H1 (cell line): ENCODE results near the gene LURAP1L.

ENCODE experiments used
- CREB1 ChIP-seq: IDR thresholded peaks from 2 replicates; pipeline ENCODE4 v1.6.1; 2012; ENCODE audit warnings: inconsistent platforms
- KDM1A ChIP-seq: fragments of 200-600, 300-600 bp; sonication (generic); IDR thresholded peaks from 2 replicates; pipeline ENCODE4 v1.7.1; 2016; ENCODE audit warnings: mild to moderate bottlenecking, low read length, borderline replicate concordance
- KDM5A ChIP-seq: fragments of 200-600 bp; IDR thresholded peaks from 2 replicates; pipeline ENCODE4 v1.7.1; 2012; ENCODE audit warnings: mild to moderate bottlenecking, low read length, inconsistent platforms, mixed read lengths
- RFX5 ChIP-seq: IDR thresholded peaks from 2 replicates; pipeline ENCODE4 v1.6.1; 2011; ENCODE audit warnings: low read depth, low read length, improper control_type of control experiment, borderline replicate concordance
- SP2 ChIP-seq: IDR thresholded peaks from 2 replicates; pipeline ENCODE4 v1.6.1; 2012; ENCODE audit warnings: mild to moderate bottlenecking, low read length, inconsistent platforms
- YY1 ChIP-seq: IDR thresholded peaks from 2 replicates; pipeline ENCODE4 v1.6.1; 2011; ENCODE audit warnings: low read depth, mild to moderate bottlenecking, low read length
- ZNF274 ChIP-seq: IDR thresholded peaks from 2 replicates; pipeline ENCODE4 v1.7.0; 2012; ENCODE audit warnings: low read length, borderline replicate concordance; ENCODE audit errors: extremely low read depth
- TF ChIP-seq, protein P1 (sequence below), 3 experiments: IDR thresholded peaks; 1 replicate in 2 of 3; 2 replicates in 1 of 3; pipeline versions ENCODE4 v1.5.1 to v1.6.1; 2011; ENCODE audit warnings: low read length in 3 of 3, mild to moderate bottlenecking in 3 of 3, inconsistent platforms in 2 of 3, low read depth in 1 of 3, moderate library complexity in 1 of 3; ENCODE audit not compliant: insufficient read depth in 1 of 3; ENCODE audit errors: control extremely low read depth in 1 of 3

GRCh38 chr9:12809720-12810119 lies 34.9 kb downstream of the LURAP1L start:
- TF ChIP-seq ZNF274: no peak
- TF ChIP-seq, protein P1, sequence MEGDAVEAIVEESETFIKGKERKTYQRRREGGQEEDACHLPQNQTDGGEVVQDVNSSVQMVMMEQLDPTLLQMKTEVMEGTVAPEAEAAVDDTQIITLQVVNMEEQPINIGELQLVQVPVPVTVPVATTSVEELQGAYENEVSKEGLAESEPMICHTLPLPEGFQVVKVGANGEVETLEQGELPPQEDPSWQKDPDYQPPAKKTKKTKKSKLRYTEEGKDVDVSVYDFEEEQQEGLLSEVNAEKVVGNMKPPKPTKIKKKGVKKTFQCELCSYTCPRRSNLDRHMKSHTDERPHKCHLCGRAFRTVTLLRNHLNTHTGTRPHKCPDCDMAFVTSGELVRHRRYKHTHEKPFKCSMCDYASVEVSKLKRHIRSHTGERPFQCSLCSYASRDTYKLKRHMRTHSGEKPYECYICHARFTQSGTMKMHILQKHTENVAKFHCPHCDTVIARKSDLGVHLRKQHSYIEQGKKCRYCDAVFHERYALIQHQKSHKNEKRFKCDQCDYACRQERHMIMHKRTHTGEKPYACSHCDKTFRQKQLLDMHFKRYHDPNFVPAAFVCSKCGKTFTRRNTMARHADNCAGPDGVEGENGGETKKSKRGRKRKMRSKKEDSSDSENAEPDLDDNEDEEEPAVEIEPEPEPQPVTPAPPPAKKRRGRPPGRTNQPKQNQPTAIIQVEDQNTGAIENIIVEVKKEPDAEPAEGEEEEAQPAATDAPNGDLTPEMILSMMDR (IDR thresholded peaks at IDR 0.05; ENCODE audit: control extremely low read depth in 1 of 3, insufficient read depth in 1 of 3, low read depth in 1 of 3, low read length in 3 of 3): no peak
- no peak for TF ChIP-seq CREB1
- no peak for TF ChIP-seq RFX5
- TF ChIP-seq KDM5A: no peak
- no peak for TF ChIP-seq SP2
- TF ChIP-seq KDM1A: no peak
- no peak for TF ChIP-seq YY1
